Nephron progenitor cell (in vitro differentiated cells): Measurements from ENCODE around the gene SMAD3.

Source experiments
- DNase-seq: peaks from one replicate; pipeline ENCODE4 v3.0.0; 2021
- H3K27ac Mint-ChIP-seq: 2 replicates; pipeline ENCODE4 v1.8.0; 2021; ENCODE audit warnings: mild to moderate bottlenecking, moderate library complexity, mixed read lengths
- H3K27me3 Mint-ChIP-seq: 2 replicates; pipeline ENCODE4 v1.8.0; 2021; ENCODE audit warnings: mild to moderate bottlenecking, low read depth, mixed read lengths; ENCODE audit not compliant: poor library complexity
- H3K36me3 Mint-ChIP-seq: 2 replicates; pipeline ENCODE4 v1.8.0; 2021; ENCODE audit warnings: low read depth, mixed read lengths
- H3K4me1 Mint-ChIP-seq: 2 replicates; pipeline ENCODE4 v1.8.0; 2021; ENCODE audit warnings: mixed read lengths
- H3K4me3 Mint-ChIP-seq: 2 replicates; pipeline ENCODE4 v1.8.0; 2021; ENCODE audit warnings: mild to moderate bottlenecking, moderate library complexity, mixed read lengths
- H3K9me3 Mint-ChIP-seq: 2 replicates; pipeline ENCODE4 v1.8.0; 2021; ENCODE audit warnings: mild to moderate bottlenecking, moderate library complexity, mixed read lengths
- CTCF ChIP-seq: fragments of 200-600 bp; sonication (generic); IDR thresholded peaks from 2 replicates; pipeline ENCODE4 v1.5.0; 2021; ENCODE audit warnings: antibody characterized with exemption

The SMAD3 gene

GRCh38 chr15:67117370-67117769, 52.0 kb downstream of the SMAD3 start:
- no peak overlapping the region for H3K4me3 Mint-ChIP-seq
- TF ChIP-seq CTCF = no peak
- no peaks in the 10 kb centered on the region for H3K27me3 Mint-ChIP-seq
- H3K36me3 Mint-ChIP-seq = peaks cover 28% of the 10 kb centered on the region
- H3K27ac Mint-ChIP-seq = no peak overlapping the region
- peaks cover 91% of the 10 kb centered on the region for H3K4me1 Mint-ChIP-seq
- H3K9me3 Mint-ChIP-seq = peaks cover 7% of the 10 kb centered on the region
- DNase-seq = no peak

- peaks cover under 1% of the 10 kb centered on the region for H3K9me3 Mint-ChIP-seq
- TF ChIP-seq CTCF = no peak
- H3K4me1 Mint-ChIP-seq = peaks cover 95% of the 10 kb centered on the region
- no peak overlapping the region for H3K4me3 Mint-ChIP-seq
- peaks cover 22% of the 10 kb centered on the region for H3K36me3 Mint-ChIP-seq
- no peaks in the 10 kb centered on the region for H3K27me3 Mint-ChIP-seq
- H3K27ac Mint-ChIP-seq = peak overlapping the region; percentile 85
- no peak for DNase-seq
Measured at GRCh38 chr15:67118808-67119207, 53.4 kb downstream of the SMAD3 start.

DNA sequence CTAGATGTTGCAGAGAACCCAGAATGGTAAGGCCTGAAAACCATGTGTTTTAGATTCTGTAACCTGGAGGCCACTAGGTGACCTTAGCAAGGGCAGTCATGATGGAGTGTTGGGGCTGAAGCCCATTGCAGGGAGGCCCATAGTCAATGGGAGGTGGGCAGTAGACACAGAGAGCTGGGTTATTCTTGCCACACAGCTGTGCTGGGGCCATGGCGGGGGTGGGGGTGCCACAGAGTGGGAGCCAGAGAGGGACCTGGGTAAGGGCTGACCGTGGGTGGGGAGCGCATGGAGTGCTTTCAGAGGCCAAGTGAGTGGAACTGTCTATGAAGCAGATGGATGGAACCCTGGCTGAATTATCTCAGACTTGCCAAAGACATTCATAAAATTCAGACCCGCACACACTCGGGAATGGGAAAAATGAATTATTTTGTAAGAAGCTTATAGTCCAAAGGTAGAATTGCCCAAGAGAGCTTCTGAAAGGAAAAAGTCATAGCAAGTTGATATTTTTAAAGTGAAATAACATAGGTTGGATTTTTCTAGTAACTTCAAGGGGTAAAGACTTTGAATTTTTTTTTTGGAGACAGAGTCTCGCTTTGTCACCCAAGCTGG, 53.9 kb downstream of the SMAD3 start:
- Mint-ChIP-seq H3K27ac (peak overlapping the region; percentile 85), H3K4me3 (no peak overlapping the region), H3K27me3 (no peaks in the 10 kb centered on the region), H3K36me3 (peaks cover 18% of the 10 kb centered on the region), H3K9me3 (no peaks in the 10 kb centered on the region), H3K4me1 (peaks cover 95% of the 10 kb centered on the region)
- no peak for DNase-seq
- TF ChIP-seq CTCF = no peak

DNA sequence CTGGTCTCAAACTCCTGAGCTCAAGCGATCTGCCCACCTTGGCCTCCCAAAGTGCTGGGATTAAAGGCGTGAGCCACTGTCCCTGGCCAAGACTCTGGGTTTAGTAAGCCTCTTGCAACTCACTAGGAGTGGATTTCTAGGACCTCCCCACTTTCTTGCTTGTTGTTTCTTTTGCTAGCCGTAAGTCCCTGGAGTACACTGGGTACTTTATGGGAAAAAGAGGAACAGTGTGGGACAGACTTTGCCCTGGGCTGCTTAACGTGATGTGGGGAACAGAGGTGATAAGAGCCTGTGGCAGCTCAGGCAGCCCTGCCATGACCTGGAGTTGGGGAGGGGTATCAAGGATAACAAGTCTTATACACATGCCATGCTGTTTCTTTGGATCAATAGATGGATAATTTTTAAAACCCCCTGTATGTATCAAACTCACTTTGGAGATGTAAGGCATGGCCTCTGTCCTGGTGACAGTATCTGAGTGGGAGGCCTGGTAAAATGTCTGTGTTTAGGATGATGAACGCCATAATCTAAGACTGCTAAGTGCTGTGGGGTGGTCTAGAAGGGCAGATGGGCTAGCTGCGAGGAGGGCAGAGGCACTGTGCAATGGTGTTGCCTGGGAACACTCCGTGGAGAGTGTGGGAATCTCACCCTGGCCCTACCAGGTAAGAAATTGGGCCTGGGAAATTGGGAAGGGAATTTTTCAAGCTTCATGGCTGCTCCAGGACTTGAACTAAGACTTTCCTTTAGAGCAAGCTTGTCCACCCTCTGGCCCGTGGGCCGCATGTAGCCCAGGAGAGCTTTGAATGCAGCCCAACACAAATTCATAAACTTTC, 54.8 kb downstream of the SMAD3 start:
- TF ChIP-seq CTCF = no peak
- Mint-ChIP-seq H3K4me3 (no peak overlapping the region), H3K27ac (peak overlapping the region; percentile 96), H3K27me3 (no peaks in the 10 kb centered on the region), H3K36me3 (peaks cover 12% of the 10 kb centered on the region), H3K9me3 (no peaks in the 10 kb centered on the region), H3K4me1 (peaks cover 95% of the 10 kb centered on the region)
- DNase-seq = no peak

DNA sequence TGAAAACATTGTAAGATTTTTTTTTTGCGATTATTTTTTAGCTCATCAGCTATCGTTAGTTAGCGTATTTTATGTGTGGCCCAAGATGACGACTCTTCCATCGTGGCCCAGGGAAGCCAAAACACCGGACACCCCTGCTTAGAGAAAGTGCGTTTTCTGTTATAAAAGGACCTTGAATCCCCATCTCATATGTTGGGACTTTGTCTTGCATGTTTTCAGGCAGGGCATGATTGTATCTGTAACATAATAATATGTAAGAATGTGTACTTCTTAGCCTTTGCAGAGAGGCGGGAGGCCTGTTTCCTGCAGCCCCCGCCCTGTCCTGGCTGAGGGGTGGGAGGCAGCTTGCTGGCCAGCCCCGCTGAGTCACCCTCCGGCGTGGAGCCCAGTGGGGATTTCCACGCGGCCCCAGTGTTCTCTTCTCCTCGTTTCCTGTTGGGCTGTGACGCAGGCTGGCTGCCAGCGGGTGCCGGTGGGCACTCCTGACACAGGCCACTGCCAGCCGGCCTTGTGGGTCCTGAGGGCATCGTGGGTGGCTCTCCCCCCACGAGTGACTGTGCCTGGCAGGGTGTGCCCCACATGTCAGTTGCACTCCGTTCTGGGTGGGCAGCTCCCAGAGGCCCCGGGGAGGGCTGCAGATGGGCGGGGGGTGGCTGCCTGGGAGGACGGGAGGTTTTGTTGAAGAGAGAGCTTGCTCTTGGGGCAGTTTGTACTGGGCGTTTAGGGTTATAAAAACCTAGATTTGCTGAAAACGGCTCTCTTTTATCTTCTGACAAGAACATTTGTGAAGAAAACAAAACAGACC, 55.6 kb downstream of the SMAD3 start:
- DNase-seq = no peak
- no peaks in the 10 kb centered on the region for H3K9me3 Mint-ChIP-seq
- H3K27ac Mint-ChIP-seq = peak overlapping the region; percentile 96
- H3K27me3 Mint-ChIP-seq = no peaks in the 10 kb centered on the region
- H3K36me3 Mint-ChIP-seq = peaks cover 7% of the 10 kb centered on the region
- no peak overlapping the region for H3K4me3 Mint-ChIP-seq
- TF ChIP-seq CTCF = no peak
- peaks cover 95% of the 10 kb centered on the region for H3K4me1 Mint-ChIP-seq
